ENCODE measurements around the gene GAB2. TPM values are rescaled to one million over a fixed set of nuclear protein-coding genes. Genes with fewer than 3 reads are reported as not detected.

GAB2 gene
- total RNA-seq, 6 experiments from 2014 or later: 3.8 to 10.2 (median 4.5) TPM

DNA sequence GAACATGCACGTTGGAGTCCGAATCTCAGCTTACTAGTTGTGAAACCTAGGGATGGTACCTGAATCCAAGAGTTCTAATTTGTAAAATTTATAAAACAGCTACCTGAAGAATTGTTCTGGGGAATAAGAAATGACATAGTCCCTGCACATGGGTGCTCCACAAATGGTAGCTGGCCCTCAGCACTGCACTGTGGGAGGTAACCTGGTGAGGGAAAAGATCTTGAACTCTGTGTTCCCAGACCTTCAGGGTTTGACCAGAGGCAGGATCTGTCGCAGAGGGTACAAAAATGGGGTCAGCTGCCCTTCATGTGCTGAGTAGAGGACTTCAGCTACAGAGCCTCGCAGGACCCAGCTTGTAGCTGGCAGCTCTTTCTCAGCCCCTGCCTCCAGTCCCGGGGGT is 155.4 kb downstream of the GAB2 start:
- no peak overlapping the region for H3K27ac ChIP-seq
- ATAC-seq (no peak), DNase-seq (no peak)
- no peaks in the 10 kb centered on the region for H3K36me3 ChIP-seq
- peaks cover 0 to 31% (median 5%) of the 10 kb centered on the region in 4 donors for H3K4me1 ChIP-seq
- no peaks in the 10 kb centered on the region for H3K27me3 ChIP-seq
- intact Hi-C loops (cut with DNase I): no loop called here
- no peaks in the 10 kb centered on the region for H3K9me3 ChIP-seq
- no peak for TF ChIP-seq POLR2A (IDR thresholded peaks at IDR 0.05)
- TF ChIP-seq, protein P1, sequence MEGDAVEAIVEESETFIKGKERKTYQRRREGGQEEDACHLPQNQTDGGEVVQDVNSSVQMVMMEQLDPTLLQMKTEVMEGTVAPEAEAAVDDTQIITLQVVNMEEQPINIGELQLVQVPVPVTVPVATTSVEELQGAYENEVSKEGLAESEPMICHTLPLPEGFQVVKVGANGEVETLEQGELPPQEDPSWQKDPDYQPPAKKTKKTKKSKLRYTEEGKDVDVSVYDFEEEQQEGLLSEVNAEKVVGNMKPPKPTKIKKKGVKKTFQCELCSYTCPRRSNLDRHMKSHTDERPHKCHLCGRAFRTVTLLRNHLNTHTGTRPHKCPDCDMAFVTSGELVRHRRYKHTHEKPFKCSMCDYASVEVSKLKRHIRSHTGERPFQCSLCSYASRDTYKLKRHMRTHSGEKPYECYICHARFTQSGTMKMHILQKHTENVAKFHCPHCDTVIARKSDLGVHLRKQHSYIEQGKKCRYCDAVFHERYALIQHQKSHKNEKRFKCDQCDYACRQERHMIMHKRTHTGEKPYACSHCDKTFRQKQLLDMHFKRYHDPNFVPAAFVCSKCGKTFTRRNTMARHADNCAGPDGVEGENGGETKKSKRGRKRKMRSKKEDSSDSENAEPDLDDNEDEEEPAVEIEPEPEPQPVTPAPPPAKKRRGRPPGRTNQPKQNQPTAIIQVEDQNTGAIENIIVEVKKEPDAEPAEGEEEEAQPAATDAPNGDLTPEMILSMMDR (IDR thresholded peaks at IDR 0.05): no peak
- no peak overlapping the region for H3K4me3 ChIP-seq
- 69% methylated on average over 4 of the region's 5 CpGs for WGBS (ENCODE audit: insufficient coverage, low coverage, low lambda C conversion rate, missing lambda C conversion rate)

GRCh38 chr11:78261828-78262227 is 155.8 kb downstream of the GAB2 start:
- no peak overlapping the region for H3K4me3 ChIP-seq
- intact Hi-C loops (cut with DNase I): no loop called here
- no peaks in the 10 kb centered on the region for H3K36me3 ChIP-seq
- H3K27me3 ChIP-seq: no peaks in the 10 kb centered on the region
- H3K27ac ChIP-seq: no peak overlapping the region
- peaks cover 0 to 36% (median 6%) of the 10 kb centered on the region in 4 donors for H3K4me1 ChIP-seq
- DNase-seq (no peak), ATAC-seq (no peak)
- 93% methylated on average over 4 of the region's 4 CpGs for WGBS (ENCODE audit: insufficient coverage, low coverage, low lambda C conversion rate, missing lambda C conversion rate)
- H3K9me3 ChIP-seq: no peaks in the 10 kb centered on the region
- TF ChIP-seq, protein P1 (IDR thresholded peaks at IDR 0.05): no peak
- TF ChIP-seq POLR2A (IDR thresholded peaks at IDR 0.05): no peak

- TF ChIP-seq, protein P1 (IDR thresholded peaks at IDR 0.05): no peak
- no peak for TF ChIP-seq POLR2A (IDR thresholded peaks at IDR 0.05)
- intact Hi-C loops (cut with DNase I): no loop called here
- Histone ChIP-seq H3K4me3 (no peak overlapping the region), H3K27ac (no peak overlapping the region), H3K9me3 (no peaks in the 10 kb centered on the region), H3K27me3 (no peaks in the 10 kb centered on the region), H3K36me3 (no peaks in the 10 kb centered on the region), H3K4me1 (peaks cover 0 to 40% (median 8%) of the 10 kb centered on the region in 4 donors)
- ATAC-seq (no peak), DNase-seq (no peak)
- WGBS (ENCODE audit: insufficient coverage, low coverage, low lambda C conversion rate, missing lambda C conversion rate): 58% methylated on average over 2 of the region's 4 CpGs
Measured at GRCh38 chr11:78261367-78261766, 156.3 kb downstream of the GAB2 start.

DNA sequence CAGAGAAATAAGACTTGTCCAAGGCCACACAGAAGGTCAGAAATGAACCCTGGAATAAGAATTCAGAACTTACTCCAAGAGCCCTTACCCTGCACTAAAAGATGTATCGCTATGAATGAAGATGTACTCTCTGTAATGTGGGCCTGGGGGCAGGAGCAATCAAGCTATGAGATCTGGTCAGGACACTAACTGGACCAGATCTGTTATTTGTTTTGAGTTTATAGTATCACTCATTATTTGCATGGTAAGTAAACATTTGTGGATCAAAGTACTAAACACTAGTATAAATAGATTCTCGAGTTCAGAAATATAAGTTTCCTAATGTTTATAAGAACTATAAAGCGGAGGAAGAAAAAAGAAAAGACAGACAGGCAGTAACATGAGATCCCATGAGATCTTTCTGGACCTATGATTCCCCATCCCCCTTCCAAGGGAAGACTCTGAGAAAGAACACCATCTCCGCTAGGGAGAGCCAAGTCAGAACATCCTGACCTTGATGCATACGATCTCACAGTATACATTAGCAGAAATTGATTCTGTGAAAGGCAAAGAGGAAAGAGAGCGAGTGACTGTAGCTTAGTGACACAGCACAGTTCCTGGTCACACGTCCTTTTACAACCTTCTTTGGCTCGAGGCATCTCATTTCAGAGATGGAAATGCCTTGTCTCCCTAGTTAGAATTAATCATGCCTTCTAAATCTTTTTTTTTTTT is 157.7 kb downstream of the GAB2 start:
- Histone ChIP-seq H3K4me3 (no peak overlapping the region), H3K36me3 (no peaks in the 10 kb centered on the region), H3K4me1 (peaks cover 0 to 35% (median 8%) of the 10 kb centered on the region in 4 donors), H3K27me3 (no peaks in the 10 kb centered on the region), H3K27ac (peak overlapping the region in 1 of 3 donors; percentile 3), H3K9me3 (no peaks in the 10 kb centered on the region)
- DNase-seq: no peak
- 47% methylated on average over 6 of the region's 8 CpGs for WGBS (ENCODE audit: insufficient coverage, low coverage, low lambda C conversion rate, missing lambda C conversion rate)
- no peak for TF ChIP-seq POLR2A (IDR thresholded peaks at IDR 0.05)
- TF ChIP-seq, protein P1 (IDR thresholded peaks at IDR 0.05): no peak
- intact Hi-C loops (cut with DNase I): no loop called here
- ATAC-seq: peak; percentile 55 to 73 (median 68)
